Jurkat, Clone E6-1 (cell line): ENCODE data around the gene POFUT2.

Experiments used
- DNase-seq: peaks from one replicate; pipeline ENCODE4 v3.0.0-alpha.2; 2011; ENCODE audit warnings: low read depth, low spot score
- H3K4me3 ChIP-seq: 2 replicates; pipeline ENCODE4 v1.5.1; 2011; ENCODE audit warnings: mild to moderate bottlenecking, low read length, control low read depth, moderate library complexity

Gene POFUT2

DNA sequence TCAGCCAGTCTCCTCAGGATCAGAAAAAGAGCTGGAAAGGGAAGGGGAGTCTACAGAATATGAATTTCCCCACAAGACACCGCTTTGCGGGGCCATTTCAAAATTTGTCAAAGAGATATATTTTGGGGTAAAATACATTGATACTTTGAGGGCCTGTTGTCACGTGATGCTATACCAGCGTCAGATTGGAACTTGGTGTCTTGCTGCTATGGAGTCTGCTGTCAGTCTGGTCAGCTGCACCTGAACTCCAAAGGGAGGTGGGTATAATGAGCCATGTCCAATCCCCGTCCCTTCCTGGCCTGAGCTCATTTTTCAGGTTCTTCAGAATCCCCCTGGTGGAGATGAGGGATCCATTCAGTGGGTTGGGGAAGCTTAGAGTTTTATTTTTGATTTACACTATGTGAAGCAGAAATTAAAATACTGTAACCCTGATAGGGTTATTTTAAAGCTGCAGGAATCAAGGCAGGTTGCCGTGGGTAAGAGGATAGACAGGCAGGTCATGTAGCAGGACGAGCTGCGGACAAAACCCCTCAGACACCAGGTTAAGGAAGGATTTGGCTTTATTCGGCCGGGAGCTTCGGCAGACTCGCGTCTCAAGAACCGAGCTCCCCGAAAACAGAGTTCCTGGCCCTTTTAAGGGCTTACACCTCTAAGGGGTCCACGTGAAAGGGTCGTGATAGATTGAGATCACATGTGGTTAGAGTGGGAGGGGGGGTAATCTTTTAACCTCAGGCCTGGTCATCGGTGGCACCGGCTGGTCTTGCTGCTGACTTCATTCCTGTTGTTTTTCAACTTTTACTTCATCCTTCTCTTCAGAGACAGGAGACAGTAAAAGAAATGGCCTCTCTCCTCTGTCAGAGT is 2.2 kb upstream of the POFUT2 start:
- DNase-seq, result no peak
- no peak overlapping the region for H3K4me3 ChIP-seq

DNA sequence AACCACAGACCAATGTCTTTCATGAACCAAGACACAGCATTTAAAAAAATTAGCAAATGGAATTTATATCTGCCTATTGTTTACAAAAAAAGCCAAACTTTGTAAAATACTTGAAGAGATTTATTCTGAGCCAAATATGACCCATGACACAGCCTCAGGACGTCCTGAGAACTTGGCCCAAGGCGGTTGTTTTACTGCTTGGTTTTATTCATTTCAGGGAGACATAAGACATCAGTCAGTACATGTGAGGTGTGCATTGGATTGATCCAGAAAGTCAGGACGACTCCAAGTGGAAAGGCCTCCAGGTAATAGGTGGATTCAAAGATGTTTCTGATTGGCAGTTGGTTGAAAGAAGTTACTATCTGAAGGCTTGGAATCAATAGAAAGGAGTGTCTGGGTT is 1.4 kb upstream of the POFUT2 start:
- H3K4me3 ChIP-seq, result no peak overlapping the region
- no peak for DNase-seq

DNA sequence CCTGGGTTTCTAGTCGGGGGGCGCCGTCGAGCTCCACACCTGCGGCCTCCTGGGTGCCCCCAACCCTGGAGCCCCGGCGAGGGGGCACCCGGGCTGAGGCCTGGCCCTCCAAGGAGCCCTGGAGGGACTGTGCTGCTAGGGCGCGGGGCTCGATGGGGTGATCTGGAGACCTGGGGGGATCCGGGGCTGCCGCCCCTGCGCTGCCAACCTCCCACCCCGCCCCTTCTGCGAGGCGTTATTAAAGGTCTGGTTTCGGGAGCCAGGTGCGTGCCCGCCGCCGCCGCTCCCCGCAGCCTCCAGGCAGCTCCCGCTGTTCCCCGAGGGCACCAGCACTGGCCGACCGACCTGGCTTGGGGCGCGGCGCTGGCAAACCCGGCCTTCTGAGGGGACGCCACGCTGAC is 746 bp upstream of the POFUT2 start:
- DNase-seq, result no peak

DNA sequence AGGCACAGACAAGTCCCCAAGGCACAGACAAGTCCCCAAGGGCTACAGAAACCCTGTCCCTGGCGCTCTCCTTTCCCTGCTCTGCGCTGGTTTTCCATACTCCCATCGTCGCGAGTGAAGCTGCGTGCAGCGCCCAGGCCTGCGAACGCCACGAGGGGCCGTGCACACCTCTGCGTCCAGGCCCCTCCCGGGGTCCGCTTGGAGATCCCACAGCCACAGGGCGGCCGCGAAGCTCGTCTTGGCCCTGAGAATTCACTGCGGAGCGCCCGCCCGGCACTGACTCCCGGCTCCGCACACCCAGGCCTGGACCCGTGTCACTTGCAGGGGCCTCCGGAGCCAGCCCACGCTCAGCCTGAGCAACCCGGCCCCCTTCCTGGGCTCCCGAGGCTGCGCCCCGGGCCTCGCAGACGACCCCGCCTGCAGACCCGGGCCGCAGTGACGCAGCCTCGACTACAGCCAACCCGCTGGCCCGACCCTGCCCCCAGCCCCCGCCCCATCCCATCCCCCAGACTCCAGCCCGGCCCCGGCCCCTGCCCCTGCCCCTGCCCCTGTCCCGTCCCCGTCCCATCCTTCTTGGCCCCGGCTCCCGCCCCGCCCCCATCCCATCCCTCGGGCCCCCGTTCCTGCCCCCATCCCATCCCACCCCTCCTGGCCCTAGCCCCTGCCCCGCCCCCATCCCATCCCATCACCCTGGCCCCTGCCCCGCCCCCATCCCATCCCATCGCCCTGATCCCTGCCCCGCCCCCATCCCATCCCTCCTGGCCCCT is 841 bp downstream of the POFUT2 start:
- H3K4me3 ChIP-seq, result peak overlapping the region; percentile 63
- DNase-seq, result no peak

More for the DNA sequence above, 746 bp upstream of the POFUT2 start:
- H3K4me3 ChIP-seq, result peak overlapping the region; percentile 63

DNA sequence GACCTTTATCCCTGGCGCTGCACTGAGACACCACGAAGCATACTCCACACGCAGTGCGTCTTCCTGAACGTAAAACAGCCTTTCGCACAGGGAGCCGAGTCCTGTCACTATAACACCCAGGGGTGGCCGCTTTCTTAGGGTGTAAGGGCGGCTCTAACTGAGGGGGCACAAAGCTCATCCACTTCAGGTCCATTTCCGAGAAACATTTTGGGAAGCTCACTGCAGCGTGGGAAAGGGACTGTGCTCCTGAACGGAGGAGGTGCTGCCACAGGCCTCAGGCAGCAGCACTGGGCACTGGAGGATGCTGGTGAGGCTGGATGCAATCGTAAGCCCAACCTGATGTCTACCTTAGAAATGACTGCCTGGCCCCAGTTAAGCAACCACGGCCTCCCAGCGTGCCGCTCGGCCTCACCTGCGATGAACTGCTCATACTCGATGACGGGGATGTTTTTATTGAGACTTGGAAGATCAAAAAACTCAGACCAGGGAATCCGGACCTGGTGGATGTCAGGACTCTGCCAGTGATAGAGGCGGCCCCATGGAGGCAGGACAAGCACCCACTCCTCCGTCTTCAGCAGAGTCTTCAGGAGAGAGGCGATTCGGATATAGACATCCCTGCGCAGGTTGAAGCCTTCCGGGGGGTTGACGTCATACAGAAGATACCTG is 2.3 kb downstream of the POFUT2 start:
- no peak for DNase-seq
- H3K4me3 ChIP-seq, result no peak overlapping the region

DNA sequence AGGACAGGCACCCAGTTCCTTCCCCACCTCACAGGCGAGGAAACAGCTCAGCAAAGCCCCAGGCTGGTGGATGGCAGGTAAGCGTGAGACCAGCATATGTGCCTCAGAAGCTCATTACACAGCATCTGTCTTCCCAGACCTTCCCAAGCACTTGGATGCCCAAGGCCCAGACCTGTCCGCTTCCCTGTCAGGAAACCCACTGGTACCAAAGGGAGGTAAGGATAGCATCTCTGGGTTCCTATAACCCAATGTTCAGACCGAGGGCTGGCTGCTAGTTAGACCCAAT is 3.3 kb downstream of the POFUT2 start:
- no peak for DNase-seq
- H3K4me3 ChIP-seq, result no peak overlapping the region

DNA sequence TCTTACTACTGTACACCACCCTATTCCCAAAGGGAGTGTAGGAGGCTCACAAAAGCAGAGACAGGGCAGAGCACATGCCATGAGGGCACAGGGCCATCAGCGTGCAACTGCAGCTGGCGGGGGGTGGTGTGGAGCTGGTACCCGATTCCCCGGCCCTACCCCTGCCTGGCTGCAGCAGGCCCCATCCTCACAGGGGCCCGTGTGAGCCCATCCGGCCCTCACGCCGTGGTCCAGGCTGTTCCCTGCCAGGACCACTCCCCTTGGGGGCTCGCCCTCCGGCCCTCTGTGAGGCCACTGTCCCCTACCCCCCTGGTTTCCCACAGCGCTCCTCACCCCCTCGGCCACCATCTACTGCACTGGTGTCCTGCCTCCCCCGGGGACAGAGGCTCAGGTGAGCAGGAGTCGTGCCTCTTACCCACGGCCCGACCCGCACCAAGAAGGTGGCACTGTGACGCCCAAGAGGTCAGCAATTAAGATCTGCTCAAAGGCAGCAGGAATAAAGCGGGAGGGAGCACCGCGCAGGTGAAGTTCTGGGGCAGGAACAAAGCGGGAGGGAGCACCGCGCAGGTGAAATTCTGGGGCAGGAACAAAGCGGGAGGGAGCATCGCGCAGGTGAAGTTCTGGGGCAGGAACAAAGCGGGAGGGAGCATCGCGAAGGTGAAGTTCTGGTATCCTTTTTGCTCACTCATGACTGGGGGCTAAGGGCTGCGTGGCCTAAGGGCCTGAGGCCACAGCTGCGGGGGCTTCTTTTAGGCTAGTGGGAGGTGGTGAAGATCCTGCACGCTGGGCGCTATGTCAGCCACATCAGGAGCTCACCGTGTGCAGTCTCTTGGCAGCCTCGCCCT is 3.9 kb downstream of the POFUT2 start:
- H3K4me3 ChIP-seq, result no peak overlapping the region
- DNase-seq, result no peak

DNA sequence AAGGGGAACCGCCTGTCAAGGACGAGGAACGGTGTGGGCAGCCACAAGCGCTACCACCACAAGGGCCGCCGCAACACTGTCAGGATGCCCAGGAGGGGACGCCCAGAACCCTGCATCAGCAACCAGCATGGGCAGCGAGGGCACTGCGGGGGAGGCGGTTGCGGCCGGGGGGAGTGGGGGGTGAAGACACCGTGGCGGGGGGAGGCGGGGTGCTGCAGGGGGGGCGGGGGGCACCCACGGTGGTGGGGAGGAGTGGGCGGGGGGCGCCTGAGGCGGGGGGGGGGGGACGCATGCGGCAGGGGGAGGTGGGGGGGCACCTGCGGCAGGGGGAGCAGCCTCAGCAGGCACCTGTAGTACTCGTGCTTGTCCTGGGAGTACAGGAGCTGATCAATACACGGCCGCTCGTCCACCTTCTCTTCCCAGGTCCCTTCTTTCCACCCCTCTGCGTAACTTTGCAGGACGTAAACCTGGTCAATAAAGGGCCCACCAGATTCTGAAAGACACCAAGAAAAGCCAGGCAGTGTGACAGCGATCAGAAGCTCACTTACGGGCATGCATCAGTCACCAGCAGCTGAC is 4.6 kb downstream of the POFUT2 start:
- H3K4me3 ChIP-seq, result no peak overlapping the region
- no peak for DNase-seq

DNA sequence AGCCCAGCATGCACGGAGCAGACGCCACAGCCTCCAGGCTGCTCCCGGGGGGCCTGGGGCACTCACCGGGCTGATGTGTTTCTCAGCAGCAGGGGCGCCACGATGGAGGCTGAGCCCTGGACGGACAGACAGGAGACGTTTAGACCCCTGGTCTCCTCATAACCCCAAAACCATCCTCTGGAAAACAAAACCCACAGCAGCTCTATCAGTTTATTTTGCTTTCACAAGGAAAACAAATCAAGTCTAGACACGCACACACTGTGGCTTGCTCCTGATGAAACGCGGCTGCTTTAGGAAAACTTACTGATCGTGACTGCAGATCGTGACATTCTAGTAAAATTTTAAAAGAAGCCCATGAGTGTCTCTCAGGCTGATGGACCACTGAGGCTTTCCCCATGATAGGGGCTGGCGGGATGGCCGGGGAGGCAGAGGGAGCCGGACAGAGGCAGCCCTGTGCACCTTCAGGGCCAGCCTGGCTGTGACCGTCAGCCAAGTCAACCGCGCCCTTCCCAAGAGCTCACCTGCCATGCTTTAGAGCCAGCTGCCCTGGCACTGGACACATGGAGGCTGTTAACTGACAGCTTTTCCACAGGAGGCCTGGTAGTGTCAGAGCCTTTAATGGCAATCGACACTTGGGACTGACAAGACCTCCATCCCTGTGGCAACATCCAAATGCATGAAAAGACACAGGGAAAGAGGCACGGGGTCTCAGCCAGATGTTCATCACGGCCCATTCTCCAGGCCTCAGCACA is 5.2 kb downstream of the POFUT2 start:
- no peak overlapping the region for H3K4me3 ChIP-seq
- no peak for DNase-seq

DNA sequence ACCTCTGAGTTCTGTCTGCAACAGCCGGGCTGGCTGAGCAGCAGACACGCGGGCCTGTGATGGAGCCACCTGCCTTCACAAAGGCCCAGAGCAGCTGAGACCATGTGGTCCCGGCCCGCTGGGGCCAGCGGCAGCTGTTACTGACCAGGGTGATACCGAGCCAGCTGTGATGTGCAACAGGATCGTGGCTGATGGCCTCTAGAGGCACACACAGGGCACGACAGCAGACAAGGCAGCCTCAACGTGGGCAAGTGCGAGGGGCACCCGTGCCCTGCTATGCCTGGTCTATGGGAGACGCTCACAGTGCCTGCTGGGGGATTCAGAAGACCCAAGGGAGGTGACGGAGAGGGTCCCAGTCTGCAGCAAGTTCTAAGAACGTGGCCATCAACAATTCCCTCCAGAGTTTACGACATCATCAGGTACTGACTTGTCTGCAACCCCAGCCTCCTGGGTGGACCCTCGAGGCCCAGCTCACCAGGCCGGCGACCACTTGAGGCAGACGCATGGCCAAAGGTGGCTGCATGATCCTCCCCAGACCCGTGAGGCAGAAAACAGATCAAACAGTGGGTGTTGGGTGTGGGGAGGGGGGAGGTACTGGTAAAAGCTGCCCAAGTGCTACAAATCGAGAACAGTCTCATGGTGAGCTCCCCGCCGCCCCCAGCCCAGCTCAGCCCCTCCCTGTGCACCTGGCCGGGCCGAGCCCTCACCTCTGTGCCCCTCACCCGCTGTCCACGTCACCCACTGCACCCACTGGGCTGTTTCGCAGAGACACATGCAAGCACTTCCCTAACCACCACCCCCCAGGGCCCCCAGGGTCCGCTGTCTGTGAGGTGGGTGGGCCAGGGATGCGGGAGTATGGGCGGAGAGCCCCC is 6.0 kb downstream of the POFUT2 start:
- no peak overlapping the region for H3K4me3 ChIP-seq
- DNase-seq, result no peak

DNA sequence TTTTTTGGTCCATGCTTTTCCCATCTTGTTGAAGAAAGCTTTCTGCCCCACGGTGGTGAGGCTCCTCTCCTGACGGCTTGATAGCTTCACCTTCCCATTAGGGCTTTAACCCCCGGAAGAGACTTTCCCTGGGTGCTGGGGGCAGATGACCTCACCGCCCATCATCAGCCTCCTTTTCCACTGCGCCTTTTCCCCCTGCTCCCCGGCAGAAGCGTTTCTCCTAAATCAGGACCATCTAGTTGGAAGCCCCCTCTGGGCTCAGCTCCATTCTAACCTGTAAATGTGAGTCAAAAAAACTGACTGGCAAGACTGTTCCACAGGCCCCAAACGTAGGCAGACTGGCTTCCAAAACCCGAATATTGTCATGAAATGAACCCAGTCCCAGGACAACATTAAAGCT is 6.7 kb downstream of the POFUT2 start:
- no peak overlapping the region for H3K4me3 ChIP-seq
- no peak for DNase-seq

DNA sequence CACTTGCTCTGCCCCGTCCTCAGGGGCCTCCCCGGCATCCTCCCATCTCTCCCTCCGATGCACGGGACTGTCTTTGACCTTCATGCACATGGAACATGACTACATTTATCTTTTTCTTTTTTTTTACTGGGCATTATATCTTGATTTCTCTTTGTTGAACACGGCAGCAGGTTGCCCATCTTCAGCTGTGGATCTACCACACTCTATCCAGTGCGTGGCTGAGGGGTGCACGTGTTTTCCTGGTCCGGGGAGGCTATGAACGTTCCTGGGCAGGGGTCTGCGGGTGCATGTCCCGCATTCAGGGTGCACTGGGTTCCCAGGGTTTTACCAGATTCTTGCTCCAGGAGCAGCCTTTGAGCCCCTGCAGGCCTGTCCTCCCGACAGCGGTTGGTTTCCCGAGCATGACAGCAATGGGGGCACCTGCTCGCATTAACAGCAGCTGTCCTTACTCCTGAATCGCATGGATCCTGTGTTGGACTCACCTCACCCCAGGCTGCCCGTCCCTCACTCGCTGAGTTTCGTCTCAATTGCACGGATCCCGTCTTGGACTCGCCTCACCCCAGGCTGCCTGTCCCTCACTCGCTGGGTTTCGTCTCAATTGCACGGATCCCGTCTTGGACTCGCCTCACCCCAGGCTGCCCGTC is 7.4 kb downstream of the POFUT2 start:
- DNase-seq, result no peak
- H3K4me3 ChIP-seq, result no peak overlapping the region

DNA sequence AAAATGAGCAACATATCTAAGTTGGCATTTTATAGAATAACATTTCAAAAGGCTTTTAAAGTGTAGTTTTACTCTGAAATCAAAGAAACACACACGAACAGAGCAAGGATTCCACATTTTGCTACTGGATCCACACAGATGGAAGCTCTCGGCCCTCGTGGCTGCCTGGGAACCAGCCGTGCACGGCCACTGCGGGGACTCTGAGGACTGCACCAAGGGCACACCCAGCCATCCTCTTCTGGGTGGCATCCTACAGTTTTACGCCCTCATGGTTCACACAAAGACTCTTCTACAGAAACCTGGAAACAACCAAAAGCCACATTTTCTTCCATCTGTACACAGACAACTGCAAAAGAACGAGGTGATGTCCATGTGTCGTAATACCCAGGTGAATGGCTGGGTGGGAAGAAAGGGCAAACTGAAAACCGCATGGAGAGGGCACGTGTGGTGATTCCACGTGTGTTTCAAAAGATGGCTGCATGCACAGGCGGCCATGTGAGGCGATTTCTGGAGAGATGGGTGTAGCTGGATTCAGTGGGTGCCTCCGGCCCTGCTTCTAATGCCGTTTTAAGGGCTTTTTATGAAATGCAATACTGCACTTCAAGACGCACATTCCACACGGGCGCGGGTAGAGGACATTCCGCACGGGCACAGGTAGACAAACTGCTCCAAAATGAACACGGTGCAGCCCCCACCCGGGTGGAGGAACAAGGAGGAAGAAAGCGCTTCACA is 8.1 kb downstream of the POFUT2 start:
- no peak for DNase-seq

DNA sequence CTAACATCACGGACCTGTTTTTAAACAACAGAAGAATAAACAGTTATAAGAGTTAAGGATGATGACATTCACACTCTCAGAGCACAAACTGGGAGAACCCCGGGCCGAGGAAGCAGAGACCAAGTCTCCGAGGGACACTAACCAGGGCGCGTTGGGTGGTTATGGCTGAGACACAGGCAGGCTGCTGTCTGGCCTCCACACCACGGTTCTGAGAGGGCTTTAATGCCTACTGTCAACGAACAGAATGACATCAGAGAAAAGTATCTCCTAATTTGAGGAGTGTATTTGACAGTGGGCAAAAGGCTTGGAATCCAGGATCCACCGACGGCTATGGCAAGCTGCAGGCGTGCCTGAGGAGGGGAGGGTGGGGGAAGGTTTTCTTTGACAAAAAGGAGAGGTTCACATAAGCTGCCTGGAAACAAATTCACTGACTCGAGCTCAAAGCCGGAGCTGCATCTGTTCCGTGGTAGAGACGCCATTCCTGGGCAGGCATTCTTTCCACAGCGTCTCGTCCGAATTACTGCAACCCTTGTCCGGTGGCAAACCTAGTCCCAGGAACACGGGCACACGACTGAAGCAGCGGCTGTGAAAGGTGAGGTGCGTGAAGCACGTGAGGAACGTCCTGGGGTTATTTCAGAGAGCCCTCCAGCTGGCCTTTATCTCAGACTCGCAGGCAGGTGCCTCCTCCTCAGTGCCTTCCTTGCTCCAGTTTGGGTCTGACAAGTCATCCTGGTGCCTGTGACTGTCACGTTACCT is 9.4 kb downstream of the POFUT2 start:
- no peak for DNase-seq

More for the DNA sequence above, 8.1 kb downstream of the POFUT2 start:
- no peak overlapping the region for H3K4me3 ChIP-seq

DNA sequence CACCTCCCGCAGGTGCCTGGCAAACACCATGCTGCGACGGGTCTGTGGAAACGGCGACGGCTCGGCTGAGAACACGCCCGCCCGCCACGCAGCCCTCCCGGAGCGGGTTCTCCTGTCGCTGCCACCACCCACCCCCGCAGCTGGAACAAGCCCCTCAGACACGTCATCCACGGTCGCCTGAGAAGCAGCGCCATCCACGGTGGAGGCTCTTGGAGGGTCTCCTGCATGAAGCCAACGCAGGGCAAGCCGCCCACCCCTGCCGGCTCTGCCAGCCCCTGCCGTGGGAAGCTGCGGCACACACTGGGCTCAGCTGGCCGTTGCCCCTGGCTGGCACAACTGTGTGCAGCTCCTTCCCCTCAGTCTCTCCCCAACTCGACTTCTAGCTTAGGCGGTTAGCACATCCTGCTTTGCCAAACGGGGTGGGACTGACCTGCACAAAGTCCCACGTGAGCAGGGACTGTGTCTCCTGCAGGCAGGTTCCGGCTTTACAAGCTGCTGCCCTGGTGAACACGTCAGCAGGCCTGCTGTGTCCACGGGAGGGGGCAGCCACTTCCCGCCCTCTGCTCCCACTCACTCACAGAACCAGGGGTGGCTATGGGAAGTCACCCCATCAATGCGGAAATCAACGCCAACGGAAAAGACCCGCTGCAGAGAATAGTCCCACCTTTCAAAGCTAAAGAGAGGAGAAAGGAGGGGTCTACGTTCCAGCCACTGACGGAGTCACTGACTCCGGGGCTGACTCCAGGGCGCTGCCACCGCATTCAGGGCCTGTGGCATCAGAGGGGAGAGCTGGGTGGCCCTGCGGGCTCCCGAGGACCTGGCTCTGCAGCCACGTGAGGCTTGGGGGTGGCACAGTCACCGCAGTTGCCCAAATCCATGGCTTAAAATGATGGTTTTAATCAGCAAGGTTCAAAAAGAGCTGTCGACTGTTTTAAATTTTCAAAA is 10.3 kb downstream of the POFUT2 start:
- DNase-seq, result no peak
- no peak overlapping the region for H3K4me3 ChIP-seq

More for the DNA sequence above, 9.4 kb downstream of the POFUT2 start:
- no peak overlapping the region for H3K4me3 ChIP-seq
